Measurements from ENCODE around the gene LGALS7B.
"Not testable (repeated sequence)": the region's sequence is repeated elsewhere in the genome, so short reads cannot be mapped to it uniquely, and the experiment has no call there.

Gene LGALS7B

GRCh38 chr19:38774181-38774950 is 14.6 kb upstream of the LGALS7B start:
- no peak for DNase-seq (ENCODE audit: low read depth)
- TF ChIP-seq CTCF (IDR thresholded peaks at IDR 0.05; ENCODE audit: control insufficient read depth, extremely low read depth, insufficient read depth): no peak
- no peak overlapping the region for H3K4me3 ChIP-seq (ENCODE audit: low read depth, low read length)

DNA sequence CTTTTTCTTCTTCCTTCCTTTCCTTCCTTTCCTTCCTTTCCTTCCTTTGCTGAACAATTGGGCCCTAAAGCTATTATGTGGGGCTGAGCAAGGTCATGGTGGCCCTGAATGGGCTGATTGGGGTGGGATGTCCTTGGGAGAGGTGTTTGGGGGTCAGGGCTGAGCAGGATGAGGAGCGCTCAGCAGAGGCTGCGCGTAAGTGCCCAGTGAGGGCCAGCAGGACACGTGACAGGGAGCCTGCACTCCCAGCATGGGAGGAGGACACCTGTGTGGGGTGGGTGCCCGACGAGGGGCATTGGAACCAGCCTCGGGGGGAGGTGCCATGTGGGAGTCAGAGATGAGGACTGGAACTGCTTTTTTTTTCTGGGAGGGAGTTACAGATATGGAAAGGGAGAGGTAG is 10.3 kb upstream of the LGALS7B start:
- no peak for DNase-seq (ENCODE audit: low read depth)
- no peak overlapping the region for H3K4me3 ChIP-seq (ENCODE audit: low read depth, low read length)
- TF ChIP-seq CTCF (IDR thresholded peaks at IDR 0.05; ENCODE audit: control insufficient read depth, extremely low read depth, insufficient read depth): no peak

- no peak for DNase-seq (ENCODE audit: low read depth)
- H3K4me3 ChIP-seq (ENCODE audit: low read depth, low read length): no peak overlapping the region
- no peak for TF ChIP-seq CTCF (IDR thresholded peaks at IDR 0.05; ENCODE audit: control insufficient read depth, extremely low read depth, insufficient read depth)
Measured at GRCh38 chr19:38780443-38780842, 8.6 kb upstream of the LGALS7B start.

GRCh38 chr19:38781058-38781457 is 7.9 kb upstream of the LGALS7B start:
- TF ChIP-seq CTCF (IDR thresholded peaks at IDR 0.05; ENCODE audit: control insufficient read depth, extremely low read depth, insufficient read depth): no peak
- no peak for DNase-seq (ENCODE audit: low read depth)

GRCh38 chr19:38782212-38782611 is 6.8 kb upstream of the LGALS7B start:
- not testable (repeated sequence) for H3K4me3 ChIP-seq (ENCODE audit: low read depth, low read length); DNase-seq (ENCODE audit: low read depth)

More at GRCh38 chr19:38781058-38781457, 7.9 kb upstream of the LGALS7B start:
- no peak overlapping the region for H3K4me3 ChIP-seq (ENCODE audit: low read depth, low read length)

DNA sequence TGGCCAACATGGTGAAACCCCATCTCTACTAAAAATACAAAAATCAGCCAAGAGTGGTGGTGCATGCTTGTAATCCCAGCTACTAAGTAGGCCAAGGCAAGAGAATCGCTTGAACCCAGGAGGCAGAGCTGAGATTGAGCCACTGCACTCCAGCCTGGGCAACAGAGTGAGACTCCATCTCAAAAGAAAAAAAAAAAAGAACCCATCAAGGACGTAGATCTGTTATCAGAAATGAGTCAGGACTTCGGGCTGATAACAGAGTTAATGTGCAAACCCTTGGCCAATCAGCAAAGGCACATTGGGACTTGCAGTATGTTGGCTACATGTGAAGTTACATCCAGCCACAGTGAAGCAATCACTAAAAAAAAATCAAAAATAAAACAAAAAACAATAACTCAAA is 4.8 kb upstream of the LGALS7B start:
- TF ChIP-seq CTCF (IDR thresholded peaks at IDR 0.05; ENCODE audit: control insufficient read depth, extremely low read depth, insufficient read depth): no peak
- no peak for DNase-seq (ENCODE audit: low read depth)
- H3K4me3 ChIP-seq (ENCODE audit: low read depth, low read length): no peak overlapping the region

DNA sequence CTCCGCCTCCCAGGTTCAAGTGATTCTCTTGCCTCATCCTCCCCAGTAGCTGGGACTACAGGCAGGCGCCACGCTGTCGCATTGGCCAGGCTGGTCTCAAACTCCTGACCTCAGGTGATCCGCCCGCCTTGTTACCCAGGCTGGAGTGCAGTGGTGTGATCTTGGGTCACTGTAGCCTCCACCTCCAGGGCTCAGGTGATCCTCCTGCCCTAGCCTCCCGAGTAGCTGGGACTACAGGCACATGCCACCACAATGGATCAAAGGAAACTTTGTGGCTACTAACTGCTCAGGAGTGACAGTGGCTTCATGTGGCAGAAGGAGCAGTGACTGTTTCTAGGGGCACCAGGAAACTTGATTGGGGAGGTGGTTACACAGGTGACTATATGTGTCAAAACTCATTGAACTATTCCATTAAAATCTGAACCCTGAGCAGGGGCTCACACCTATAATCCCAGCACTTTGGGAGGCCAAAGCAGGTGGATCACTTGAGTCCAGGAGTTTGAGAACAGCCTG is 3.8 kb upstream of the LGALS7B start:
- H3K4me3 ChIP-seq (ENCODE audit: low read depth, low read length): no peak overlapping the region
- no peak for DNase-seq (ENCODE audit: low read depth)
- no peak for TF ChIP-seq CTCF (IDR thresholded peaks at IDR 0.05; ENCODE audit: control insufficient read depth, extremely low read depth, insufficient read depth)

GRCh38 chr19:38786061-38786460 is 2.9 kb upstream of the LGALS7B start:
- not testable (repeated sequence) for DNase-seq (ENCODE audit: low read depth); H3K4me3 ChIP-seq (ENCODE audit: low read depth, low read length)

All from LNCaP clone FGC (cell line).